RWPE1 (cell line): Measurements from ENCODE around the gene MACROH2A2.
"Not testable (repeated sequence)": the region's sequence is repeated elsewhere in the genome, so short reads cannot be mapped to it uniquely, and the experiment has no call there.

Experiments
- CTCF ChIA-PET: fragments of 350-600 bp; sonication (Branson Sonifier 250); formaldehyde crosslinking; extraction: SDS; loops from one replicate; lab custom pipeline; 2021; lab: Yijun Ruan, JAX
- POLR2A ChIA-PET: fragments of 400-600 bp; formaldehyde crosslinking; extraction: SDS; loops from one replicate; lab custom pipeline; 2020; ENCODE audit warnings: antibody characterized with exemption; ENCODE audit not compliant: low non-redundant PET; lab: Yijun Ruan, JAX
- DNase-seq: peaks from one replicate; pipeline ENCODE4 v3.0.0; 2012; ENCODE audit warnings: low spot score
- H3K27ac ChIP-seq: fragments of 450-650 bp; 2 replicates; pipeline ENCODE4 v1.5.1; 2017
- TF ChIP-seq, protein P1 (sequence below): fragments of 450-650 bp; conservative IDR thresholded peaks from 2 replicates; pipeline ENCODE4 v1.5.1; 2017; ENCODE audit warnings: low read depth, mild to moderate bottlenecking

Gene MACROH2A2

GRCh38 chr10:70074971-70075370 is 22.3 kb downstream of the MACROH2A2 start:
- no peak for DNase-seq
- ChIA-PET CTCF (no interaction called here), POLR2A (no interaction called here)
- H3K27ac ChIP-seq: no peak overlapping the region
- TF ChIP-seq, protein P1, sequence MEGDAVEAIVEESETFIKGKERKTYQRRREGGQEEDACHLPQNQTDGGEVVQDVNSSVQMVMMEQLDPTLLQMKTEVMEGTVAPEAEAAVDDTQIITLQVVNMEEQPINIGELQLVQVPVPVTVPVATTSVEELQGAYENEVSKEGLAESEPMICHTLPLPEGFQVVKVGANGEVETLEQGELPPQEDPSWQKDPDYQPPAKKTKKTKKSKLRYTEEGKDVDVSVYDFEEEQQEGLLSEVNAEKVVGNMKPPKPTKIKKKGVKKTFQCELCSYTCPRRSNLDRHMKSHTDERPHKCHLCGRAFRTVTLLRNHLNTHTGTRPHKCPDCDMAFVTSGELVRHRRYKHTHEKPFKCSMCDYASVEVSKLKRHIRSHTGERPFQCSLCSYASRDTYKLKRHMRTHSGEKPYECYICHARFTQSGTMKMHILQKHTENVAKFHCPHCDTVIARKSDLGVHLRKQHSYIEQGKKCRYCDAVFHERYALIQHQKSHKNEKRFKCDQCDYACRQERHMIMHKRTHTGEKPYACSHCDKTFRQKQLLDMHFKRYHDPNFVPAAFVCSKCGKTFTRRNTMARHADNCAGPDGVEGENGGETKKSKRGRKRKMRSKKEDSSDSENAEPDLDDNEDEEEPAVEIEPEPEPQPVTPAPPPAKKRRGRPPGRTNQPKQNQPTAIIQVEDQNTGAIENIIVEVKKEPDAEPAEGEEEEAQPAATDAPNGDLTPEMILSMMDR: no peak

- H3K27ac ChIP-seq: no peak overlapping the region
- POLR2A ChIA-PET: no interaction called here
- TF ChIP-seq, protein P1: no peak
- DNase-seq: no peak
- CTCF ChIA-PET: no interaction called here
Measured at GRCh38 chr10:70078329-70078728, 25.7 kb downstream of the MACROH2A2 start.

DNA sequence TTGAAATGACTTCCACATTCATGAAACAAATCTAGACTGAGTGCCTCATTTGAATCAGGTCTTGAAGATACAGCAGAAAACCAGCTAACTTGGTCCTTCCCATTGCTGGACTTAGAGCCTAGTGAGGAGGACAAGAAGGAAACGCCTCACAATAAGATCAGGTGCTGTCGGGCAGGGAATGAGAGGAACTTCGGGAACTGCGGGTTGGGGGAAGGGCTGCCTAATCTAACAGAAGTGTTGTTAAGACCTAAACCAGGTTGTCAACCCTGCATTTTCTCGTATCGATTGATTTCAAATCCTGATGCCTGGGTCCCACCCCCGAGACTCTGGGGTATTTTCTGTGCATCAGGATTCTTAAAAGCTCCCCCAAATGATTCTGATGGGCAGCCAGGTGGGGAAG is 26.3 kb downstream of the MACROH2A2 start:
- CTCF ChIA-PET: interaction anchor here (0.7 kb wide), 1 partner anchor 51 kb away, joined by 3 read pairs; no protein-coding TSS in a partner anchor
- POLR2A ChIA-PET: no interaction called here
- no peak overlapping the region for H3K27ac ChIP-seq
- no peak for DNase-seq
- TF ChIP-seq, protein P1: no peak

GRCh38 chr10:70080789-70081188 is 28.1 kb downstream of the MACROH2A2 start:
- CTCF ChIA-PET: interaction anchor here (0.7 to 0.8 kb wide), 2 partner anchors 35 to 673 kb away, joined by 4 to 7 read pairs; no protein-coding TSS in a partner anchor
- DNase-seq, POLR2A ChIA-PET, H3K27ac ChIP-seq: not testable (repeated sequence)

- H3K27ac ChIP-seq: no peak overlapping the region
- TF ChIP-seq, protein P1: no peak
- CTCF ChIA-PET: interaction anchor here (1.6 kb wide), 1 partner anchor 32 kb away, joined by 5 read pairs; no protein-coding TSS in a partner anchor
- POLR2A ChIA-PET: no interaction called here
- no peak for DNase-seq
Measured at GRCh38 chr10:70084189-70084588, 31.5 kb downstream of the MACROH2A2 start.

GRCh38 chr10:70085975-70086613 is 33.4 kb downstream of the MACROH2A2 start:
- TF ChIP-seq, protein P1: no peak
- POLR2A ChIA-PET: no interaction called here
- DNase-seq: no peak
- CTCF ChIA-PET: no interaction called here
- H3K27ac ChIP-seq: no peak overlapping the region

- CTCF ChIA-PET: no interaction called here
- no peak for DNase-seq
- no peak overlapping the region for H3K27ac ChIP-seq
- POLR2A ChIA-PET: no interaction called here
- TF ChIP-seq, protein P1: no peak
Measured at GRCh38 chr10:70087616-70088307, 35.1 kb downstream of the MACROH2A2 start.
